ENCODE measurements around the gene ELOVL3. TPM values are rescaled to one million over a fixed set of nuclear protein-coding genes. Genes with fewer than 3 reads are reported as not detected.

The ELOVL3 gene
- total and polyA plus RNA-seq, 8 donors: 0.16 TPM; not detected in 7

- no peaks in the 10 kb centered on the region for H3K9me3 ChIP-seq
- no peak overlapping the region for H3K4me3 ChIP-seq
- WGBS, 2 donors: 58 to 83% methylated on average over 1 of the region's 1 CpG
- DNase-seq: no peak
- intact Hi-C loops (cut with DNase I): no loop called here
- ATAC-seq: no peak
- no peak for TF ChIP-seq CTCF (IDR thresholded peaks at IDR 0.05)
- H3K27me3 ChIP-seq: no peaks in the 10 kb centered on the region
- no peak overlapping the region for H3K27ac ChIP-seq
- FAIRE-seq: no peak
- H3K36me3 ChIP-seq: no peaks in the 10 kb centered on the region
- H3K4me1 ChIP-seq: no peaks in the 10 kb centered on the region
These were observed 48.0 kb downstream of the ELOVL3 start for GRCh38 chr10:102274062-102274461.

GRCh38 chr10:102275343-102275742, 49.2 kb downstream of the ELOVL3 start:
- no peak overlapping the region for H3K4me3 ChIP-seq
- intact Hi-C loops (cut with DNase I): no loop called here
- no peaks in the 10 kb centered on the region for H3K36me3 ChIP-seq
- DNase-seq: no peak
- WGBS, 2 donors: 89 to 91% methylated on average over 2 of the region's 2 CpGs
- H3K9me3 ChIP-seq: no peaks in the 10 kb centered on the region
- no peaks in the 10 kb centered on the region for H3K27me3 ChIP-seq
- ATAC-seq: no peak
- H3K27ac ChIP-seq: no peak overlapping the region
- no peak for FAIRE-seq
- peaks cover 0 to 3% (median 2%) of the 10 kb centered on the region in 3 donors for H3K4me1 ChIP-seq
- TF ChIP-seq CTCF (IDR thresholded peaks at IDR 0.05): no peak

- no peak overlapping the region for H3K27ac ChIP-seq
- H3K4me1 ChIP-seq: peaks cover 8 to 14% (median 10%) of the 10 kb centered on the region in 3 donors
- ATAC-seq (no peak), FAIRE-seq (no peak), DNase-seq (no peak)
- no peak for TF ChIP-seq CTCF (IDR thresholded peaks at IDR 0.05)
- no peaks in the 10 kb centered on the region for H3K36me3 ChIP-seq
- H3K9me3 ChIP-seq: no peaks in the 10 kb centered on the region
- intact Hi-C loops (cut with DNase I): no loop called here
- no peaks in the 10 kb centered on the region for H3K27me3 ChIP-seq
- no peak overlapping the region for H3K4me3 ChIP-seq
These were observed 53.0 kb downstream of the ELOVL3 start for GRCh38 chr10:102279104-102279503.

Other genes with a start within 250 kb of the ELOVL3 start
- gene ARMH3, start 170.1 kb upstream of the ELOVL3 start, total RNA-seq: 10 to 100 TPM in 5 of 6 donors, 1 to 10 TPM in 1; 7.8 to 15.8 (median 10.7) TPM
- 10 to 100 TPM in 1 of 2 donors, 1 to 10 TPM in 1; 7.5 to 11.5 TPM for gene ARMH3, start 170.1 kb upstream of the ELOVL3 start, polyA plus RNA-seq
- 10 to 100 TPM in 2 of 6 donors, 1 to 10 TPM in 4; 6.2 to 11.6 (median 8.6) TPM for gene HPS6, start 160.9 kb upstream of the ELOVL3 start, total RNA-seq
- gene HPS6, start 160.9 kb upstream of the ELOVL3 start, polyA plus RNA-seq: 1 to 10 TPM; 5.2 to 6.8 TPM
- gene LDB1, start 105.9 kb upstream of the ELOVL3 start, total RNA-seq: 10 to 100 TPM; 12.5 to 32.1 (median 16.5) TPM
- 10 to 100 TPM; 20.1 to 26.2 TPM for gene LDB1, start 105.9 kb upstream of the ELOVL3 start, polyA plus RNA-seq
- gene PPRC1, start 93.3 kb upstream of the ELOVL3 start, total RNA-seq: 10 to 100 TPM; 11.7 to 20.4 (median 16.9) TPM
- 10 to 100 TPM; 26.4 to 31.2 TPM for gene PPRC1, start 93.3 kb upstream of the ELOVL3 start, polyA plus RNA-seq
- 10 to 100 TPM; 14.8 to 33.7 (median 27.6) TPM for gene NOLC1, start 73.9 kb upstream of the ELOVL3 start, total RNA-seq
- gene NOLC1, start 73.9 kb upstream of the ELOVL3 start, polyA plus RNA-seq: 10 to 100 TPM; 15.1 to 23.8 TPM
- gene PITX3, start 15.2 kb downstream of the ELOVL3 start, total RNA-seq: not detected
- gene PITX3, start 15.2 kb downstream of the ELOVL3 start, polyA plus RNA-seq: not detected
- gene GBF1, start 19.2 kb downstream of the ELOVL3 start, total RNA-seq: 10 to 100 TPM; 14.9 to 27.6 (median 18.5) TPM
- gene GBF1, start 19.2 kb downstream of the ELOVL3 start, polyA plus RNA-seq: 10 to 100 TPM; 17.7 to 18.8 TPM
- 10 to 100 TPM; 17.0 to 44.3 (median 22.0) TPM for gene NFKB2, start 169.4 kb downstream of the ELOVL3 start, total RNA-seq
- 10 to 100 TPM; 44.7 to 58.0 TPM for gene NFKB2, start 169.4 kb downstream of the ELOVL3 start, polyA plus RNA-seq
- 1 to 10 TPM; 2.1 to 5.8 (median 4.0) TPM for gene PSD, start 192.5 kb downstream of the ELOVL3 start, total RNA-seq
- gene PSD, start 192.5 kb downstream of the ELOVL3 start, polyA plus RNA-seq: 10 to 100 TPM; 13.5 to 30.9 TPM
- 10 to 100 TPM in 5 of 6 donors, 1 to 10 TPM in 1; 10.0 to 13.6 (median 10.7) TPM for gene FBXL15, start 194.5 kb downstream of the ELOVL3 start, total RNA-seq
- 10 to 100 TPM; 15.7 to 24.2 TPM for gene FBXL15, start 194.5 kb downstream of the ELOVL3 start, polyA plus RNA-seq
- gene CUEDC2, start 206.3 kb downstream of the ELOVL3 start, total RNA-seq: 10 to 100 TPM; 18.9 to 25.3 (median 20.6) TPM
- 10 to 100 TPM; 27.1 to 51.5 TPM for gene CUEDC2, start 206.3 kb downstream of the ELOVL3 start, polyA plus RNA-seq
- gene C10orf95, start 225.2 kb downstream of the ELOVL3 start, total RNA-seq: 1 to 10 TPM in 2 of 6 donors, under 1 TPM in 4; 0.37 to 1.1 (median 0.44) TPM
- 1 to 10 TPM in 1 of 2 donors, under 1 TPM in 1; 0.46 to 1.2 TPM for gene C10orf95, start 225.2 kb downstream of the ELOVL3 start, polyA plus RNA-seq

Measured in pancreas (tissue), 10 donors.